Erythroblast (primary cell): Measurements from ENCODE around the gene IL2RA.

Experiments
- GATA1 ChIP-seq: IDR thresholded peaks from 2 replicates; pipeline ENCODE4 v1.6.1; 2011; ENCODE audit warnings: low read depth, mild to moderate bottlenecking, control low read depth, low read length, moderate library complexity
- POLR2A ChIP-seq: IDR thresholded peaks from 2 replicates; pipeline ENCODE4 v1.6.1; 2011; ENCODE audit warnings: mild to moderate bottlenecking, low read length

- TF ChIP-seq POLR2A (no peak), GATA1 (no peak)
Measured at GRCh38 chr10:6074489-6075301, 12.5 kb upstream of the IL2RA start.
